Measurements from ENCODE around the gene DMKN. TPM values are rescaled to one million over a fixed set of nuclear protein-coding genes. Genes with fewer than 3 reads are reported as not detected.
A peak's percentile ranks its signal among the peaks of the same experiment; 100 is the strongest.

Gene DMKN
- total RNA-seq, 1 donor: 2.2 TPM

DNA sequence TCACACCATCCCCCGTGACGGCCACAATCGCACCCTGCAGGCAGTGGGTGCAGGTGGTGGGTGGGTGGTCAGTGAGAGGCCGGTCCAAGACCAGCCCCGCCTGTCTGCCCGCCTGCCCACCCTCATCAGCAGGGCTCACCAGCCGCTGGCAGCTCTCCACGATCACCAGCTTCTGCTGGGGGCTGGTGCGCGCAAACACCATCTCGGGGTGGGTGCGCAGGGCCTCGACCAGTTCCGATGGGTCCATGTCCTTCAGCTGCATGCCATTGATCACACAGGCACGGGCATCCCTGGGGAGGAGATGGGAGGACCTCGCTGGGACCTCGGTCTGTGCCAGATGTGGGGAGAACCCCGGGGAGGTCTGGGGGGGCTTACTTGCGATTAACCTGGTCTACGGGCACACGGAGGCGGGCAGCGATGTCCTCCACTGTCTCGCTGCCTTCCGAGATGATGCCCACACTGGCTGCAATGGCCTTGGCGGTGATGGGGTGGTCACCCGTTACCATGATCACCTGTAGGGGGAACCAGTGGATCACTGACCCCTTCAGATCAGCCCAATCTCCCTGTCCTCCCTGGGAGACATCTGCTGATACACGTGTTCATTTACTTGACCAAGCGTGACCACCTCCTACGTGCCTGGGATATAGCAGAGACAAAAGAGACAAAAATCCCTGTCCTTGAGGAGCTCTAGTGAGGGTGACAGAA lies 42.0 kb upstream of the DMKN start:
- H3K4me3 ChIP-seq (ENCODE audit: low read depth, low read length): no peak overlapping the region
- DNase-seq (ENCODE audit: low read depth): peak; percentile 27
- TF ChIP-seq, protein P1, sequence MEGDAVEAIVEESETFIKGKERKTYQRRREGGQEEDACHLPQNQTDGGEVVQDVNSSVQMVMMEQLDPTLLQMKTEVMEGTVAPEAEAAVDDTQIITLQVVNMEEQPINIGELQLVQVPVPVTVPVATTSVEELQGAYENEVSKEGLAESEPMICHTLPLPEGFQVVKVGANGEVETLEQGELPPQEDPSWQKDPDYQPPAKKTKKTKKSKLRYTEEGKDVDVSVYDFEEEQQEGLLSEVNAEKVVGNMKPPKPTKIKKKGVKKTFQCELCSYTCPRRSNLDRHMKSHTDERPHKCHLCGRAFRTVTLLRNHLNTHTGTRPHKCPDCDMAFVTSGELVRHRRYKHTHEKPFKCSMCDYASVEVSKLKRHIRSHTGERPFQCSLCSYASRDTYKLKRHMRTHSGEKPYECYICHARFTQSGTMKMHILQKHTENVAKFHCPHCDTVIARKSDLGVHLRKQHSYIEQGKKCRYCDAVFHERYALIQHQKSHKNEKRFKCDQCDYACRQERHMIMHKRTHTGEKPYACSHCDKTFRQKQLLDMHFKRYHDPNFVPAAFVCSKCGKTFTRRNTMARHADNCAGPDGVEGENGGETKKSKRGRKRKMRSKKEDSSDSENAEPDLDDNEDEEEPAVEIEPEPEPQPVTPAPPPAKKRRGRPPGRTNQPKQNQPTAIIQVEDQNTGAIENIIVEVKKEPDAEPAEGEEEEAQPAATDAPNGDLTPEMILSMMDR (IDR thresholded peaks at IDR 0.05; ENCODE audit: insufficient read depth, low read depth, low read length): peak; percentile 15

DNA sequence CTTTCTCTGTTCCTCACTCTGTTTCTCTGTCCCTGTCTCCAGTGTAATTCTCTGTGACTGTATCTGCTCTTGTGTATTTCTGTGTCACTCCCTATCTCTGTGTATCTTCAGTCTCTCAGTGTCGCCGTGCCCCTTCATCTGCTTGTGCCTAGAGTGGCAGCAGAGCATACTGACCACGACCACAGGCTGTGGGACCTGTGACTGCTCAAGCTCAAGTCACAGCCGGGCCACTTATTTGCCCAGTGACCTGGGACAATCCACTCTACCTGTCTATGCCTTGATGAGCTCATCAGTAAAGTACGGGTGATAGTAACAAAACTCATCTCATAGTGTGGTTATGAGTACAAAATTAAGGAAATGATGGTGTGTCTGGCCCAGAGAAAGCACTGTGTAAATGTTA lies 40.6 kb upstream of the DMKN start:
- no peak for DNase-seq (ENCODE audit: low read depth)
- no peak overlapping the region for H3K4me3 ChIP-seq (ENCODE audit: low read depth, low read length)
- TF ChIP-seq, protein P1 (IDR thresholded peaks at IDR 0.05; ENCODE audit: insufficient read depth, low read depth, low read length): no peak

DNA sequence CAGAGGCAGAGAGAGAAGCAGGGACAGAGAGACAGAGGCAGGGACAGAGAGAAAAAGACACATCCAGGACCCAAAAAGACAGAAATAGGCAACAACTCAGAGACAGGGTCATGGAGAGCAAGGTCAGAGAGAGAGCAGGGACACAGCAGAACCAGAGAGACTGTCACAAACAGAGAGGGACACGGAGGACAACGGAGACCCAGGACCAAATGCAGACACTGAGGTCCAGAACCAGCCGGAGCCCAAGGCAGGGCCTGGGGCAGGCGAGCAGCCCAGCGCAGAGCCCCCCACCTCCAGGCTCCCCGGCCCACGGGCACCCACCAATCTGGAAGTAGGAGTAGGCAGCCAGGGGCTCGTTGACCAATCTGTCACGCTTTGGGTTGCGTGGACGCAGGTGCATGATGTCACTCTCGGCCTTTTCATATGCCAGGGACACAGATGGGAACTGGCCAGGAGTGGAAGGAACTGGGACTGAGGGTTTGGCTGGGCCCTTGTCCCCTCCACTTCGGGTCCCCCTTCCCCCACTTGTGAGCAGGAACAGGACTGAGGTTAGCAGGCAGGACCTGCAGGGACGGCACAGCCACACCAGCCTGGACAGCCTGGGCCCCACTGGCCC lies 40.0 kb upstream of the DMKN start:
- TF ChIP-seq, protein P1 (IDR thresholded peaks at IDR 0.05; ENCODE audit: insufficient read depth, low read depth, low read length): no peak
- no peak for DNase-seq (ENCODE audit: low read depth)
- H3K4me3 ChIP-seq (ENCODE audit: low read depth, low read length): no peak overlapping the region

DNA sequence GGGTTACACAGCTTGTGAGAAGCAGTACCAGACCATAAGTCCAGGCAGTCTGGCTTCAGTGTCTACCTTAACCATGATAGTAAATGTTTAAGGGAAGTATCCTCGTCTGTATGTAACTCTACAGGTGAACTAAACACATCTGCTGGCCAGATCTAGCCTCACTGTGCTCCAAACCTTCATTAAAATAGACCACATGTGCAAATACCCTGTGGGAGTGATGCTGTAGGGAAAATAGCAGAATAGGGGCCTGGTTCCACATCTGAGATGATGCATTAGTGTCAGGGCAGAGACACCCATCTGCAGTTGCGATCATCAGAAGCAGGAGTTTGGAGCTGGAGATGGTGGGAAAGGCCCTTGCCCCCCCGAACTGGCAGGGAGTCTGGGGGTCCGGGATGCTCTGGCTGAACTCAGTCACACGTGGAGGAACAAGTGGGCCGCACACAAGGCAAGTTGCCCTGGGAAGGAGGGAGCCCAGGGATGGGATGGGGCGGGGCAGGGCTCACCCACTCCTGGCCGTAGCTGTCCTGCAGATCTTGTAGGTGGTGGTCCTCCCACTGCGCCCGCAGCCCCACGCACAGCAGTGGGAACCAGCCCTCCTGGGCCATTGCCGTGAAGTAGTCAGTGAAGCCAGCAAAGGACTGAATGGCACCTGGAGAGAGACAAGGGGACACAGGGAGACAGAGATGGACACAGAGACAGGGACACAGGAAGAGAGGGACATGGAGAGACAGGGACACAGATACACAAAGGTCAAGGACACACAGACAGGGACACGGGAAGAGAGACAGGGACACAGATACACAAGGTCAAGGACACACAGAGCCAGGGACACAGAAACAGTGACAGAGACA lies 39.3 kb upstream of the DMKN start:
- TF ChIP-seq, protein P1 (IDR thresholded peaks at IDR 0.05; ENCODE audit: insufficient read depth, low read depth, low read length): no peak
- no peak for DNase-seq (ENCODE audit: low read depth)
- no peak overlapping the region for H3K4me3 ChIP-seq (ENCODE audit: low read depth, low read length)

DNA sequence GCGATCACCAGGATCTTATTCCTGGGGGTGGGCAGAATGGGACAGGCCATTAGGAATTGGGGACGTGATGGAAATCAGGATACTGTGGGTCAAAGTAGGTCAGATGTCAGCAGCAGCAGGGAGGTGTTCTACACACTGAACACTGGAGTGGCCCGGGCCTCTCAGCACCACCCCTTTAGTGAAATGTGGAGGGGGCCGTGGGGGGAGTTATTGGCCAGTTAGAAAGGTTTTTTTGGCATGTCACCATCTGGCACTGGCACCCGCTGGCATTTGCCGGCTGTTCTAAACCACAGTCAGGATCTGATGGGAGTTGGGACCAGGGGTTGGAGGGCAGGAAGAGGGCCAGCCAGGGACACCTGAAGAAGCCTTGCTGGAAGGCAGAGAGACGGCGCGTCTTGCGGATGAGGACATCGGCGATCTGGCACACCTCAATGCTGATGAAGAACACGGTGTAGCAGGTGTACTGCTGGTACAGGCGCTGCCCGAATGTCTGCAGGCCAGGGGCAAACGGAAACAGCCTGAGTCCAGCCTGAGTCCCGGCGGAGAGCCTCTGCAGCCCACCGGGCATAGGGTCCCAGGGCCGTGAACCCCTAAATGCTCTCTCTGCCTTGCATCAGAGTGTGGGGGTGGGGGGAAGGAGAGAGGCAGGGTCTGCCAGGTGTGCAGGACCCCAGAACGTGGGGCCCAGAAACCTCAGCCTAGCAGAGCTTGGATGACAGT lies 37.8 kb upstream of the DMKN start:
- no peak for DNase-seq (ENCODE audit: low read depth)
- no peak overlapping the region for H3K4me3 ChIP-seq (ENCODE audit: low read depth, low read length)
- TF ChIP-seq, protein P1 (IDR thresholded peaks at IDR 0.05; ENCODE audit: insufficient read depth, low read depth, low read length): no peak

DNA sequence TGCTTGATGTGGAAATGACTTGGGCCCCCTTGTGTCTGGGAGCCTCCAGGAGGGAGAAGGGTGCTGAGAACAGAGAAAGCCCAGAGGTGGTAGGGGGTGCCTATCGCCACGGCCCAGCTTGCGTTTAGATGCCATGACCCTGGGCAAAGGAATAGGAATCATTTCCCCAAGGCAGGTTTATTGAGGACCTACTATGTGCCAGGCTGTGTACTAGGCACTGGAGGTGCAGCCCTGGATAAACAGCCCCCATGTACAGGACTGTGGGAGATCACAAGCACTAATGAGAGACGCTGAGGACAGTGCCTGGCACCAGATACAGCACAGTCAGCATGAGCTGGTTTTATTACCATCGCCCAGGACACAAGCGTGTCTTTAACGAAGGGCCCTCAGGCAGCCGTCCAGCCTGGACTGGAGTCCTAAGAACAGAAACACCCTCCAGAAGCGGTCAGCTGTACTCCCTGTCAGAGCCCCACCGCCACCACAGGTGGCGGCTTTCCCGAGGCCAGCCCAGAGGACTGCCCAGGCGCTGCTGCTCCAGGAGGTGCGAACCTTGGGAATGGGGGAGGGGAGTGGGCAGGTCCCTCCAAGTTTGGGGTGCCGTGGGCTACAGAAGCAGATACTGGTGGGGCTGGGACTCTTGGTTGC lies 36.6 kb upstream of the DMKN start:
- TF ChIP-seq, protein P1 (IDR thresholded peaks at IDR 0.05; ENCODE audit: insufficient read depth, low read depth, low read length): no peak
- DNase-seq (ENCODE audit: low read depth): no peak
- H3K4me3 ChIP-seq (ENCODE audit: low read depth, low read length): no peak overlapping the region
